Lower leg skin (tissue), 3 donors: ENCODE measurements around the gene GTF2IRD2.
"Not testable (repeated sequence)": the region's sequence is repeated elsewhere in the genome, so short reads cannot be mapped to it uniquely, and the experiment has no call there.

Experiments used
- POLR2A ChIP-seq, 2 donors: fragments of 450-650 bp; IDR thresholded peaks; one replicate each; pipeline ENCODE4 v1.6.1; 2016 to 2017; ENCODE audit warnings: antibody characterized with exemption in 2 of 2, mild to moderate bottlenecking in 1 of 2, moderate library complexity in 1 of 2
- TF ChIP-seq, protein P1 (sequence below), 3 donors: fragments of 450-650 bp; IDR thresholded peaks; one replicate each; pipeline ENCODE4 v1.5.1; 2016; ENCODE audit warnings: antibody characterized with exemption in 3 of 3, mild to moderate bottlenecking in 3 of 3, moderate library complexity in 2 of 3

DNA sequence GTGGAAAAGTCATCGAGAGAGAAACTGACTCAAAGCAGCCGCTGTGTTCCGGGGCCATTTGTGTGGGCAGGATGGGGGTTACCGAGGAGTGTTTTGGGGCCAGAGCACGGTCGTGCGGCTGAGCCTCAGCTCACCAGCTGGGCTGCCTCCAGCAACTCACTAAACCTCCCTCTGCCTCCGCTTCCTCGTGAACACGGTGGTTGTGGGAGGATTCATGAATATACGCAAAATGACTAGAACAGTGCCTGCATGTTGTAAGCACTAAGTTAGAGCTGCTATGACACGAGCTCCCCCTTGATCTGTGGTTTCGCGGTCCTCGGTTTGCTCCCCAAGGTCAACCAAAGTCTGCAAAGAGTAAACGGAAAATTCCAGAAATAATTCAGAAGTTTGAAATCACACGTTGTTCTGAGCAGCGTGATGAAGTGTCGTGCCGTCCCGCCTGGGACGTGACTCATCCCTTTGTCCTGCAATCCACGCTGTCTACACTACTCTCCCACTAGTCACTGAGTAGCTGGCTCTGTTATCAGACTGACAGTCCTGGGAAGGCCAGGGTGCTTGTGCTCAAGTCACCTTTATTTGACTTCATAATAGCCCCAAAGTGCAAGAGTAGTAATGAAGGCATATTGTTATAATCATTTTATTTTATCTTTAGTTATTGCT is 31.1 kb downstream of the GTF2IRD2 start:
- not testable (repeated sequence) for TF ChIP-seq POLR2A (IDR thresholded peaks at IDR 0.05)
- TF ChIP-seq, protein P1, sequence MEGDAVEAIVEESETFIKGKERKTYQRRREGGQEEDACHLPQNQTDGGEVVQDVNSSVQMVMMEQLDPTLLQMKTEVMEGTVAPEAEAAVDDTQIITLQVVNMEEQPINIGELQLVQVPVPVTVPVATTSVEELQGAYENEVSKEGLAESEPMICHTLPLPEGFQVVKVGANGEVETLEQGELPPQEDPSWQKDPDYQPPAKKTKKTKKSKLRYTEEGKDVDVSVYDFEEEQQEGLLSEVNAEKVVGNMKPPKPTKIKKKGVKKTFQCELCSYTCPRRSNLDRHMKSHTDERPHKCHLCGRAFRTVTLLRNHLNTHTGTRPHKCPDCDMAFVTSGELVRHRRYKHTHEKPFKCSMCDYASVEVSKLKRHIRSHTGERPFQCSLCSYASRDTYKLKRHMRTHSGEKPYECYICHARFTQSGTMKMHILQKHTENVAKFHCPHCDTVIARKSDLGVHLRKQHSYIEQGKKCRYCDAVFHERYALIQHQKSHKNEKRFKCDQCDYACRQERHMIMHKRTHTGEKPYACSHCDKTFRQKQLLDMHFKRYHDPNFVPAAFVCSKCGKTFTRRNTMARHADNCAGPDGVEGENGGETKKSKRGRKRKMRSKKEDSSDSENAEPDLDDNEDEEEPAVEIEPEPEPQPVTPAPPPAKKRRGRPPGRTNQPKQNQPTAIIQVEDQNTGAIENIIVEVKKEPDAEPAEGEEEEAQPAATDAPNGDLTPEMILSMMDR (IDR thresholded peaks at IDR 0.05), result not testable (repeated sequence)
